Prostate gland (tissue), 2 donors: ENCODE results near the gene MNX1. TPM values are rescaled to one million over a fixed set of nuclear protein-coding genes. Genes with fewer than 3 reads are reported as not detected.

ENCODE experiments used
- DNase-seq: peaks from one replicate; pipeline ENCODE4 v3.0.0-alpha.2; 2019; ENCODE audit warnings: low spot score
- H3K27ac ChIP-seq, 2 donors: fragments of 200-600 bp; sonication (generic); 2 replicates each; pipeline ENCODE4 v1.5.1; 2017 to 2019
- H3K27me3 ChIP-seq: fragments of 200-600 bp; sonication (generic); replicated peaks from 2 replicates; pipeline ENCODE4 v1.5.1; 2019; ENCODE audit not compliant: insufficient read depth
- H3K36me3 ChIP-seq, 2 donors: fragments of 200-600 bp; sonication (generic); 1 replicate in 1 of 2; 2 replicates in 1 of 2; pipeline versions ENCODE4 v1.5.1 to v1.8.1; 2017 to 2019
- H3K4me1 ChIP-seq: fragments of 200-600 bp; sonication (generic); replicated peaks from 2 replicates; pipeline ENCODE4 v1.5.1; 2019
- H3K4me3 ChIP-seq, 2 donors: fragments of 200-600 bp; sonication (generic); 2 replicates each; pipeline ENCODE4 v1.5.1; 2017 to 2019
- H3K9me3 ChIP-seq: fragments of 200-600 bp; sonication (generic); 2 replicates; pipeline ENCODE4 v1.5.1; 2017
- POLR2A ChIP-seq: fragments of 450-650 bp; IDR thresholded peaks from one replicate; pipeline ENCODE4 v1.6.1; 2016; ENCODE audit warnings: antibody characterized with exemption, mild to moderate bottlenecking
- POLR2AphosphoS5 ChIP-seq: sonication (generic); formaldehyde crosslinking; IDR thresholded peaks from one replicate; pipeline ENCODE4 v1.6.1; 2017; ENCODE audit warnings: antibody characterized with exemption
- WGBS: methylation state at CpG from one replicate; pipeline ENCODE4 v1.1.5; 2018; 5-methylcytosine and 5-hydroxymethylcytosine counted together
- intact Hi-C: fragments of 100-400 bp; cut with DNase I; formaldehyde crosslinking; loops from one replicate; pipeline ENCODE4 v1.14.2; 2022
- total RNA-seq, 2 donors: library from RNA; depleted of rRNA; stranded (reverse); fragments of >200 nt; gene quantifications; one replicate each; pipeline ENCODE4 v1.1.0, GENCODE V29; 2016
- TF ChIP-seq, protein P1 (sequence below), 4 experiments: fragments of 200-600 bp in 2 of 4; fragments of 450-650 bp in 2 of 4; sonication (generic) in 2 of 4; IDR thresholded peaks; 1 replicate in 3 of 4; 2 replicates in 1 of 4; pipeline ENCODE4 v1.5.1; 2016 to 2019; ENCODE audit warnings: antibody characterized with exemption in 4 of 4, mild to moderate bottlenecking in 2 of 4, moderate library complexity in 2 of 4

Gene MNX1
- total RNA-seq, 2 donors from 2014 or later = 2.2 to 2.9 TPM

DNA sequence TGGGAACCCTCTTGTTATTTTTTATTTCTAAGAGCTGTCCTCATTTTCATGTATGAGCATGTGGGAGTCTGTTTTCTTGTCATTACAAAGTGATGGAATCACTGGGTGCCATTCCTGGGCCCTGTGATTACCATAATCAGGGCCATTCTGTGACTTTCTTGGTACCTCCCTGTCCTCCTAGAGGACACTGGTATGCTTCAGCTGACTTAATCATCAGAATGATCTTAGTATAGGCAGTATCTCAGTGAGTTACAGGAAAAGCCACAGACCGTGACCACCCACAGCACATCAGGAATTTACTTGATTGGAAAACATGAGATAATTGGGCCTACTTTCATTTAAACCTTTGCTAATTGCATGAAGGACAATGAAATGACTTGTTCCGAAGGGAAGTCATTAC, 53.7 kb downstream of the MNX1 start:
- Histone ChIP-seq H3K36me3 (no peaks in the 10 kb centered on the region), H3K4me1 (peaks cover 3% of the 10 kb centered on the region), H3K27me3 (no peaks in the 10 kb centered on the region), H3K9me3 (no peaks in the 10 kb centered on the region), H3K4me3 (no peak overlapping the region), H3K27ac (no peak overlapping the region)
- WGBS = 89% methylated on average over 2 of the region's 2 CpGs
- intact Hi-C loops = loop anchor here (10.0 kb wide), 1 partner anchor 178 kb away; the partner anchor contains the start of gene UBE3C
- no peak for DNase-seq
- no peak for TF ChIP-seq POLR2A
- TF ChIP-seq POLR2AphosphoS5 = no peak
- TF ChIP-seq, protein P1, sequence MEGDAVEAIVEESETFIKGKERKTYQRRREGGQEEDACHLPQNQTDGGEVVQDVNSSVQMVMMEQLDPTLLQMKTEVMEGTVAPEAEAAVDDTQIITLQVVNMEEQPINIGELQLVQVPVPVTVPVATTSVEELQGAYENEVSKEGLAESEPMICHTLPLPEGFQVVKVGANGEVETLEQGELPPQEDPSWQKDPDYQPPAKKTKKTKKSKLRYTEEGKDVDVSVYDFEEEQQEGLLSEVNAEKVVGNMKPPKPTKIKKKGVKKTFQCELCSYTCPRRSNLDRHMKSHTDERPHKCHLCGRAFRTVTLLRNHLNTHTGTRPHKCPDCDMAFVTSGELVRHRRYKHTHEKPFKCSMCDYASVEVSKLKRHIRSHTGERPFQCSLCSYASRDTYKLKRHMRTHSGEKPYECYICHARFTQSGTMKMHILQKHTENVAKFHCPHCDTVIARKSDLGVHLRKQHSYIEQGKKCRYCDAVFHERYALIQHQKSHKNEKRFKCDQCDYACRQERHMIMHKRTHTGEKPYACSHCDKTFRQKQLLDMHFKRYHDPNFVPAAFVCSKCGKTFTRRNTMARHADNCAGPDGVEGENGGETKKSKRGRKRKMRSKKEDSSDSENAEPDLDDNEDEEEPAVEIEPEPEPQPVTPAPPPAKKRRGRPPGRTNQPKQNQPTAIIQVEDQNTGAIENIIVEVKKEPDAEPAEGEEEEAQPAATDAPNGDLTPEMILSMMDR (IDR thresholded peaks at IDR 0.05) = no peak

DNA sequence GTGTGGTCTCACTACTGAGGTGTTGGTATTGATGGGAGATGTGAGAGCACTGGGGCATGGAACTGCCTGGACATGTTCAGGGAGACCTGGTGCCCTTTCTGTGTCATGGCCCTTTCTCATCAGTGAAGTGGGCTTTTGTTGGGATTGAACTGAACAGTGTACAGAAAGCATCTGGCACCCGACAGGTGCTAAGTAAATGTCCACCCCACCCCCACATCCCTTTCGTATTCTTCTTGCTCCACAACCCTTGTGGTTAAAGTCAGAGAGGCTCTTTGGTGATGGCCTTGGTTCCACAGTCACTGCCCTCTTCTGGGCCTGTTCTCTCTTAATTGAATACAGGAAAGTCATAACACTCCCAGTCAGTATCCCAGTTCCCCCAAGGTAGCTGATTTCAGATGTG, 55.5 kb downstream of the MNX1 start:
- Histone ChIP-seq H3K27ac (no peak overlapping the region), H3K36me3 (no peaks in the 10 kb centered on the region), H3K4me1 (peaks cover 9% of the 10 kb centered on the region), H3K9me3 (no peaks in the 10 kb centered on the region), H3K27me3 (no peaks in the 10 kb centered on the region), H3K4me3 (no peak overlapping the region)
- TF ChIP-seq POLR2AphosphoS5 (no peak), POLR2A (no peak)
- TF ChIP-seq, protein P1 (IDR thresholded peaks at IDR 0.05) = no peak
- 88% methylated on average over 2 of the region's 2 CpGs for WGBS
- DNase-seq = no peak
- intact Hi-C loops = loop anchor here (10.0 kb wide), 1 partner anchor 180 kb away; the partner anchor contains the start of gene UBE3C

Other genes with a start within 250 kb of the MNX1 start
- gene LMBR1, start 117.5 kb downstream of the MNX1 start, total RNA-seq = 100 to 1,000 TPM in 1 of 2 donors, 10 to 100 TPM in 1; 44.7 to 168 TPM
- 10 to 100 TPM; 10.4 to 24.3 TPM for gene NOM1, start 61.0 kb downstream of the MNX1 start, total RNA-seq
- 10 to 100 TPM; 49.0 to 72.0 TPM for gene UBE3C, start 128.3 kb upstream of the MNX1 start, total RNA-seq